Right ventricle myocardium inferior (tissue), 1 donor: ENCODE data around the gene CHN2. TPM values are rescaled to one million over a fixed set of nuclear protein-coding genes. Genes with fewer than 3 reads are reported as not detected.

Source experiments
- ATAC-seq: fragments of 200-7000 bp; cut with Tn5 transposase; one replicate; pipeline ENCODE4 v1.9.1; 2020; ENCODE audit warnings: mild to moderate bottlenecking, moderate library complexity
- DNase-seq: peaks from one replicate; pipeline ENCODE4 v3.0.0; 2021; ENCODE audit errors: missing footprints
- intact Hi-C: fragments of 100-400 bp; cut with DNase I; formaldehyde crosslinking; loops from one replicate; pipeline ENCODE4 v1.11.0; 2022
- total RNA-seq: library from RNA; stranded (reverse); fragmentation: NEBNext Ultra II Directional; extraction: Animal tissue kit (Norgen Biotek cat#: 25700); gene quantifications from one replicate; pipeline ENCODE4 v1.2.1, GENCODE V29; 2021
- donor health status: DM: no; HTN: yes; CAD: no; lungs with severe emphysema.

CHN2 gene
- total RNA-seq, 1 donor from 2014 or later, result 20.2 TPM

GRCh38 chr7:29337546-29338116 lies 143.1 kb downstream of the CHN2 start:
- no peak for DNase-seq
- intact Hi-C loops, result no loop called here
- no peak for ATAC-seq

GRCh38 chr7:29340696-29341095 lies 146.1 kb downstream of the CHN2 start:
- ATAC-seq, result no peak
- no peak for DNase-seq
- intact Hi-C loops, result loop anchor here (5.0 kb wide), 1 partner anchor 153 kb away; no protein-coding TSS in a partner anchor

GRCh38 chr7:29341156-29341555 lies 146.6 kb downstream of the CHN2 start:
- intact Hi-C loops, result loop anchor here (5.0 kb wide), 1 partner anchor 154 kb away; no protein-coding TSS in a partner anchor
- ATAC-seq (no peak), DNase-seq (no peak)

- intact Hi-C loops, result loop anchor here (5.0 kb wide), 1 partner anchor 155 kb away; no protein-coding TSS in a partner anchor
- no peak for ATAC-seq
- no peak for DNase-seq
Observed at GRCh38 chr7:29342761-29343160, 148.2 kb downstream of the CHN2 start.

- no peak for DNase-seq
- intact Hi-C loops, result loop anchor here (5.0 kb wide), 1 partner anchor 156 kb away; no protein-coding TSS in a partner anchor
- no peak for ATAC-seq
Observed at GRCh38 chr7:29343399-29343798, 148.8 kb downstream of the CHN2 start.

- intact Hi-C loops, result loop anchor here (5.0 kb wide), 1 partner anchor 157 kb away; no protein-coding TSS in a partner anchor
- DNase-seq (no peak), ATAC-seq (no peak)
Observed at GRCh38 chr7:29344334-29344978, 149.9 kb downstream of the CHN2 start.

GRCh38 chr7:29345590-29345989 lies 151.0 kb downstream of the CHN2 start:
- DNase-seq, result no peak
- ATAC-seq, result no peak
- intact Hi-C loops, result no loop called here

- ATAC-seq (no peak), DNase-seq (no peak)
- intact Hi-C loops, result no loop called here
Observed at GRCh38 chr7:29346231-29346978, 151.8 kb downstream of the CHN2 start.

- intact Hi-C loops, result no loop called here
- ATAC-seq (no peak), DNase-seq (no peak)
Observed at GRCh38 chr7:29349362-29349761, 154.8 kb downstream of the CHN2 start.

GRCh38 chr7:29350351-29350750 lies 155.8 kb downstream of the CHN2 start:
- no peak for DNase-seq
- ATAC-seq, result no peak

GRCh38 chr7:29352041-29352440 lies 157.5 kb downstream of the CHN2 start:
- DNase-seq, result no peak
- no peak for ATAC-seq
- intact Hi-C loops, result no loop called here

More at GRCh38 chr7:29350351-29350750, 155.8 kb downstream of the CHN2 start:
- intact Hi-C loops, result no loop called here

- intact Hi-C loops, result no loop called here
- no peak for ATAC-seq
Observed at GRCh38 chr7:29353810-29354209, 159.2 kb downstream of the CHN2 start.

GRCh38 chr7:29354340-29354739 lies 159.8 kb downstream of the CHN2 start:
- ATAC-seq (no peak), DNase-seq (no peak)
- intact Hi-C loops, result no loop called here

More at GRCh38 chr7:29353810-29354209, 159.2 kb downstream of the CHN2 start:
- DNase-seq, result no peak

- ATAC-seq (no peak), DNase-seq (no peak)
- intact Hi-C loops, result no loop called here
Observed at GRCh38 chr7:29355388-29355787, 160.8 kb downstream of the CHN2 start.

GRCh38 chr7:29356631-29357030 lies 162.1 kb downstream of the CHN2 start:
- ATAC-seq (no peak), DNase-seq (no peak)
- intact Hi-C loops, result no loop called here

GRCh38 chr7:29359482-29360093 lies 165.0 kb downstream of the CHN2 start:
- intact Hi-C loops, result no loop called here
- ATAC-seq (no peak), DNase-seq (no peak)

- ATAC-seq (no peak), DNase-seq (no peak)
- intact Hi-C loops, result no loop called here
Observed at GRCh38 chr7:29360633-29361625, 166.4 kb downstream of the CHN2 start.

GRCh38 chr7:29362380-29362779 lies 167.8 kb downstream of the CHN2 start:
- DNase-seq (no peak), ATAC-seq (no peak)
- intact Hi-C loops, result no loop called here
